GM23248 (cell line): Measurements from ENCODE around the gene DHRS7C. TPM values are rescaled to one million over a fixed set of nuclear protein-coding genes. Genes with fewer than 3 reads are reported as not detected.

ENCODE experiments used
- DNase-seq: peaks from one replicate; pipeline ENCODE4 v3.0.0-alpha.2; 2015
- H2AFZ ChIP-seq: fragments of 200-600 bp; sonication (generic); 2 replicates; pipeline ENCODE4 v1.6.1; 2016; ENCODE audit warnings: antibody characterized with exemption
- H3F3A ChIP-seq: fragments of 200-600 bp; sonication (generic); 2 replicates; pipeline ENCODE4 v1.6.1; 2016; ENCODE audit warnings: mild to moderate bottlenecking, antibody characterized with exemption, mixed run types; ENCODE audit not compliant: insufficient read depth
- H3K27ac ChIP-seq: fragments of 200-600 bp; sonication (generic); 2 replicates; pipeline ENCODE4 v1.5.1; 2016; ENCODE audit warnings: mild to moderate bottlenecking
- H3K27me3 ChIP-seq: fragments of 200-600 bp; sonication (generic); replicated peaks from 2 replicates; pipeline ENCODE4 v1.6.1; 2016; ENCODE audit warnings: mild to moderate bottlenecking; ENCODE audit not compliant: insufficient read depth
- H3K36me3 ChIP-seq: fragments of 200-600 bp; sonication (generic); 2 replicates; pipeline ENCODE4 v1.6.1; 2016; ENCODE audit warnings: low read depth, mild to moderate bottlenecking
- H3K4me1 ChIP-seq: fragments of 200-600 bp; sonication (generic); 2 replicates; pipeline ENCODE4 v1.6.1; 2016; ENCODE audit warnings: mild to moderate bottlenecking; ENCODE audit not compliant: insufficient read depth
- H3K4me2 ChIP-seq: fragments of 200-600 bp; sonication (generic); one replicate; pipeline ENCODE4 v1.6.1; 2016; ENCODE audit warnings: mild to moderate bottlenecking; ENCODE audit not compliant: unreplicated experiment
- H3K4me3 ChIP-seq: fragments of 200-600 bp; sonication (generic); 2 replicates; pipeline ENCODE4 v1.5.1; 2016; ENCODE audit warnings: mild to moderate bottlenecking
- H3K79me2 ChIP-seq: fragments of 200-600 bp; sonication (generic); 2 replicates; pipeline ENCODE4 v1.6.1; 2016; ENCODE audit warnings: mild to moderate bottlenecking; ENCODE audit not compliant: insufficient read depth
- H3K9ac ChIP-seq: fragments of 200-600 bp; sonication (generic); 2 replicates; pipeline ENCODE4 v1.6.1; 2016; ENCODE audit warnings: mild to moderate bottlenecking
- H3K9me2 ChIP-seq: fragments of 200-600 bp; sonication (generic); 2 replicates; pipeline ENCODE4 v1.6.1; 2016; ENCODE audit warnings: mixed run types, mild to moderate bottlenecking, moderate library complexity; ENCODE audit not compliant: insufficient read depth
- H3K9me3 ChIP-seq: fragments of 200-600 bp; sonication (generic); one replicate; pipeline ENCODE4 v1.6.1; 2017; ENCODE audit warnings: low read depth
- H4K20me1 ChIP-seq: fragments of 200-600 bp; sonication (generic); 2 replicates; pipeline ENCODE4 v1.6.0; 2016; ENCODE audit not compliant: insufficient read depth
- EZH2 ChIP-seq: fragments of 200-600 bp; sonication (generic); IDR thresholded peaks from 2 replicates; pipeline ENCODE4 v1.6.1; 2018; ENCODE audit warnings: antibody characterized with exemption, mild to moderate bottlenecking; ENCODE audit not compliant: insufficient read depth, poor library complexity, severe bottlenecking
- EZH2phosphoT487 ChIP-seq: fragments of 200-600 bp; sonication (generic); IDR thresholded peaks from 2 replicates; pipeline ENCODE4 v1.6.1; 2018; ENCODE audit warnings: antibody characterized with exemption, moderate library complexity, mild to moderate bottlenecking, low read depth; ENCODE audit not compliant: insufficient read depth
- WGBS, 2 experiments: methylation state at CpG; one replicate each; pipeline ENCODE4 v1.1.6; 2015 to 2017; ENCODE audit warnings: low lambda C conversion rate in 2 of 2, low coverage in 1 of 2; ENCODE audit errors: missing lambda C conversion rate in 2 of 2; 5-methylcytosine and 5-hydroxymethylcytosine counted together
- in situ Hi-C: fragments of 300-500 bp; cut with MboI; formaldehyde crosslinking; loops from 2 replicates; pipeline ENCODE4 v1.15.0; 2020
- polyA plus RNA-seq: library from polyadenylated mRNA; unstranded; fragments of >200 nt; fragmentation: Nextera tagmentation; extraction: Ambion mirVana; gene quantifications from 2 replicates; pipeline ENCODE4 v1.2.1, GENCODE V29; 2016
- total RNA-seq: library from RNA; depleted of rRNA; stranded (reverse); fragments of >200 nt; shearing (Covaris generic); gene quantifications from 2 replicates; pipeline ENCODE4 v1.2.3, GENCODE V29; 2014

DHRS7C gene
- total and polyA plus RNA-seq, 2 experiments from 2014 or later: not detected

DNA sequence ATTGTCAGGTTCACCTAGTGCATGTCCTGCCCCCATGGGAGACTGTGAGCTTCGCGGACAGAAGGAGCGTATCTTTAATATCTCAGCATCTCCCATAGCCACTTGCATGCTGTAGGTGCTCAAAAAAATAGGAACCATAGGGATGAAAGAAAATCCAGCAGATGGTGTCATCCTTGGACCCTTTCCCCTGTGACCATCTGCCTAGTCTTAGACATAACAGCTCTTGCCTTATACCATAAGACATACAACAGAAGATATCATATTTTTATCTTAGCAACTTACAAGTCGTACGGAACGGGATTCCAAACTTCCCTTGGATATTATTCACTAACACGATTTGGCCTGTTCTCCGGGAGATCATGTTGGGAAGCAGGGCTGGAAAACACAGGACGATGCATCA, 14.5 kb downstream of the DHRS7C start:
- Histone ChIP-seq H3F3A (no peaks in the 10 kb centered on the region), H3K4me2 (no peak overlapping the region), H2AFZ (no peak overlapping the region), H3K27me3 (peaks cover 3% of the 10 kb centered on the region; the same call in 1 of the 2 replicates), H3K4me3 (no peak overlapping the region), H3K4me1 (no peaks in the 10 kb centered on the region), H4K20me1 (no peaks in the 10 kb centered on the region), H3K9me2 (no peaks in the 10 kb centered on the region), H3K36me3 (no peaks in the 10 kb centered on the region), H3K9ac (no peak overlapping the region), H3K79me2 (no peaks in the 10 kb centered on the region), H3K9me3 (no peaks in the 10 kb centered on the region), H3K27ac (no peak overlapping the region)
- in situ Hi-C loops: no loop called here
- no peak for TF ChIP-seq EZH2phosphoT487
- no peak for TF ChIP-seq EZH2
- WGBS, 2 experiments: 58 to 63% methylated on average over 9 of the region's 9 CpGs
- DNase-seq: no peak

DNA sequence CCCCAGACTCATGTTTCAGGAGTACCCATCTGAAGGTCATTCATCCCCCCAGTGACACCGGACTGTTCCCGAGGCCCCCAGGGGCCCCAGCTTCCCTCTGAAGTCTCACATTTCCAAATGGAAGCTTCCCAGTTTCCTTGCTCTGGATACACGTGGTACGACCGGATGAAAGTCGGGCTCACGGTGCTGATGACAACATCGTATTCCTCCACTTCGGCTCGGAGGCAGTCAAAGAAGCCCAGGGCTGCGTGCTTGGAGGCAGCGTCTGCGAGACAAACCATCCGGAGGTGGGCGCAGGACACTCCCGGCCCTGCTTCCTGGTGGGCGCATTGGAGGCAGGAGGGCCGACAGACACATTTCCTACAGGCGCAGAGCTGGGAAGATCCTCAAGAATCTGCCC, 18.7 kb downstream of the DHRS7C start:
- in situ Hi-C loops: no loop called here
- H3K4me1 ChIP-seq: no peaks in the 10 kb centered on the region
- H4K20me1 ChIP-seq: no peaks in the 10 kb centered on the region
- H3K9ac ChIP-seq: no peak overlapping the region
- no peak for TF ChIP-seq EZH2phosphoT487
- TF ChIP-seq EZH2: no peak
- no peak overlapping the region for H3K4me2 ChIP-seq
- 0 out of 2 replicates have a peak, but pooled peaks cover 3% of the 10 kb centered on the region for H3K27me3 ChIP-seq
- DNase-seq: no peak
- no peaks in the 10 kb centered on the region for H3K9me3 ChIP-seq
- H3K27ac ChIP-seq: no peak overlapping the region
- H3F3A ChIP-seq: no peaks in the 10 kb centered on the region
- no peak overlapping the region for H3K4me3 ChIP-seq
- H3K9me2 ChIP-seq: no peaks in the 10 kb centered on the region
- no peak overlapping the region for H2AFZ ChIP-seq
- no peaks in the 10 kb centered on the region for H3K36me3 ChIP-seq
- WGBS, 2 experiments: 53 to 66% methylated on average over 19 of the region's 19 CpGs
- no peaks in the 10 kb centered on the region for H3K79me2 ChIP-seq

DNA sequence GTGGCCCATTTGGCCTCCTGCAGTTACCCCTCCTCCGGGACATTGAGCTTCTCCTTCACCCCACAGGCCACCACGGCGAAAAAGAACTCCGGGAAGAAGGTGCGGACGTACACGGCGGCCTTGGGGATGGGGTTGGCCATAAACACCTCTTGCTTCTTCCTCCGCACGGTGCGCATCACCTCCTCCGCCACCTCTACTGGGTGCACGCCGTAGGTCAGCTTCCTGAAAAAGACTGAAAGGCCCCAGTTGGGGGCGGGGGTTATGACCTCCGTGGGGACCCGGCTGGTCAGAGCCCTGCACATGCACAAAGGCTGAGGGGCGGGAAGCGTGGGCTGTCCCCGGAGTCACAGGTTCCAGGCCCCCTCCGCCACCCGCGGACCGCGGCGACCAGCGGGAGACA, 19.9 kb downstream of the DHRS7C start:
- Histone ChIP-seq H3K4me3 (no peak overlapping the region), H3K9me3 (no peaks in the 10 kb centered on the region), H3F3A (no peaks in the 10 kb centered on the region), H3K79me2 (no peaks in the 10 kb centered on the region), H4K20me1 (no peaks in the 10 kb centered on the region), H3K36me3 (no peaks in the 10 kb centered on the region), H3K4me2 (no peak overlapping the region), H3K9ac (no peak overlapping the region), H3K9me2 (no peaks in the 10 kb centered on the region), H3K4me1 (no peaks in the 10 kb centered on the region), H3K27ac (no peak overlapping the region), H2AFZ (no peak overlapping the region), H3K27me3 (0 out of 2 replicates have a peak, but pooled peaks cover 3% of the 10 kb centered on the region)
- no peak for TF ChIP-seq EZH2phosphoT487
- TF ChIP-seq EZH2: no peak
- in situ Hi-C loops: no loop called here
- WGBS, 2 experiments: 84 to 95% methylated on average over 21 to 27 of the region's 27 CpGs
- DNase-seq: no peak

DNA sequence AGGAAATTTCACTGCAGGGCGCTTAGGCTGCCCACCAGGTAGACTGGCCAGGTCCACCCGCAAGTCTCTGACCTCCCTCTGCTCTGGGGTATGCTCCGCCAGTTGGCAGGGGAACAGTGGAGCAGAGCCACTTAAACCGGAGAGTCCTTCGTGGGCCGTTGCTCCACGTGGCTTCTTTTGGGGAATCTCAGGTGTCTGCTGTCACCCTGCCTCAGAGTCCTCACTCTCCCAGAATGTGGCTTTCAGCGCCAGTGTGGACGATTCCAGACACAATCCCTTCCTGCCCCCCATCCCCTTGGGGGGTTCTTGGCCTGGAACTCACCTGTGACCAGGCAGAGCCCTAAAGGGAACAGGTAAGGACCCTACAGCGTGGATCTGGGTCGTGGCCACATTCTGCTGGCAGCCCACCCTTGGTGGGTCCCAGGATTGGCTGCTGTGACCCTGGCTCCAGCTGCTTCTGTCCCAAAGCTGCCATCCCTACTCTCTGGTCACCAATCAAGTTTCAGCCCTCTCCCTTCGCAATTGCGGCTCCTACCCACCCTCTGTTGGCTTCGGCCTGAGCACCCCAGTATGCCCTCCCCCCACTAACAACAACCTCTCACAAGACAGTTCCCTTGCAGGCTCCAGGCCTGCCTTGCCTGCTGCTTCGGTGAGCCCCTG, 22.2 kb downstream of the DHRS7C start:
- in situ Hi-C loops: no loop called here
- no peaks in the 10 kb centered on the region for H3K9me3 ChIP-seq
- no peak overlapping the region for H2AFZ ChIP-seq
- 0 out of 2 replicates have a peak, but pooled peaks cover 3% of the 10 kb centered on the region for H3K27me3 ChIP-seq
- no peaks in the 10 kb centered on the region for H3K79me2 ChIP-seq
- no peaks in the 10 kb centered on the region for H3K9me2 ChIP-seq
- DNase-seq: no peak
- no peak overlapping the region for H3K4me2 ChIP-seq
- no peaks in the 10 kb centered on the region for H3K4me1 ChIP-seq
- H3K9ac ChIP-seq: no peak overlapping the region
- no peaks in the 10 kb centered on the region for H3F3A ChIP-seq
- WGBS, 2 experiments: 71 to 74% methylated on average over 15 of the region's 15 CpGs
- no peak overlapping the region for H3K27ac ChIP-seq
- no peak overlapping the region for H3K4me3 ChIP-seq
- no peaks in the 10 kb centered on the region for H3K36me3 ChIP-seq
- H4K20me1 ChIP-seq: no peaks in the 10 kb centered on the region
- TF ChIP-seq EZH2 (no peak), EZH2phosphoT487 (no peak)
